CD4-positive, alpha-beta T cell (primary cell): ENCODE data around the gene NREP. TPM values are rescaled to one million over a fixed set of nuclear protein-coding genes. Genes with fewer than 3 reads are reported as not detected.

Experiments used
- ATAC-seq: fragments of 200-7000 bp; cut with Tn5 transposase; one replicate; pipeline ENCODE4 v1.10.0; 2022; ENCODE audit warnings: mild to moderate bottlenecking; ENCODE audit not compliant: poor library complexity
- CTCF ChIA-PET: fragments of 350-600 bp; sonication (Branson Sonifier 250); formaldehyde crosslinking; loops from one replicate; lab custom pipeline; 2021; ENCODE audit warnings: antibody characterized with exemption, inconsistent platforms; lab: Charles Lee
- POLR2A ChIA-PET: fragments of 350-600 bp; sonication (Branson Sonifier 250); formaldehyde crosslinking; loops from one replicate; lab custom pipeline; 2021; ENCODE audit warnings: antibody characterized with exemption, inconsistent platforms; lab: Charles Lee
- DNase-seq, 14 experiments: peaks; one replicate each; pipeline ENCODE4 v3.0.0-alpha.2; 2013 to 2020; ENCODE audit warnings: mixed read lengths in 2 of 14
- H3K27ac ChIP-seq, 2 donors: one replicate each; pipeline versions ENCODE4 v1.5.1 to v1.7.0; 2013; ENCODE audit warnings: low read length in 2 of 2, low read depth in 1 of 2, mild to moderate bottlenecking in 1 of 2
- H3K27me3 ChIP-seq, 2 experiments: 1 replicate in 1 of 2; 2 replicates in 1 of 2; pipeline versions ENCODE4 v1.6.1 to v1.7.0; 2013; ENCODE audit warnings: low read length in 2 of 2, control low read depth in 1 of 2, mild to moderate bottlenecking in 1 of 2, moderate library complexity in 1 of 2; ENCODE audit not compliant: insufficient read depth in 2 of 2, control insufficient read depth in 1 of 2
- H3K36me3 ChIP-seq: one replicate; pipeline ENCODE4 v1.6.1; 2013; ENCODE audit warnings: low read length, control low read depth; ENCODE audit not compliant: insufficient read depth
- H3K4me1 ChIP-seq: one replicate; pipeline ENCODE4 v1.6.1; 2013; ENCODE audit warnings: low read length, control low read depth; ENCODE audit not compliant: insufficient read depth
- H3K4me3 ChIP-seq: one replicate; pipeline ENCODE4 v1.5.1; 2013; ENCODE audit warnings: mild to moderate bottlenecking, low read length, moderate library complexity
- H3K9me3 ChIP-seq, 2 experiments: 1 replicate in 1 of 2; 2 replicates in 1 of 2; pipeline versions ENCODE4 v1.6.1 to v1.7.0; 2013; ENCODE audit warnings: low read length in 2 of 2, mild to moderate bottlenecking in 2 of 2, control low read depth in 1 of 2, moderate library complexity in 1 of 2; ENCODE audit not compliant: control insufficient read depth in 1 of 2, insufficient read depth in 1 of 2
- H3K27ac Mint-ChIP-seq: one replicate; pipeline ENCODE4 v1.8.0; 2020; ENCODE audit warnings: mixed read lengths
- H3K27me3 Mint-ChIP-seq: one replicate; pipeline ENCODE4 v1.8.0; 2021; ENCODE audit warnings: mixed read lengths
- H3K36me3 Mint-ChIP-seq: one replicate; pipeline ENCODE4 v1.8.0; 2021; ENCODE audit warnings: low read depth, mixed read lengths
- H3K4me1 Mint-ChIP-seq: one replicate; pipeline ENCODE4 v1.8.0; 2021; ENCODE audit warnings: low read depth, mixed read lengths
- H3K4me3 Mint-ChIP-seq: one replicate; pipeline ENCODE4 v1.8.0; 2020; ENCODE audit warnings: mild to moderate bottlenecking, mixed read lengths
- H3K9me3 Mint-ChIP-seq: one replicate; pipeline ENCODE4 v1.8.0; 2020; ENCODE audit warnings: mixed read lengths
- intact Hi-C, 2 experiments: fragments of 100-400 bp; cut with DNase I in 1 of 2; cut with micrococcal nuclease in 1 of 2; formaldehyde crosslinking; loops; one replicate each; pipeline versions ENCODE4 v1.15.1 to v1.9.0; 2023 to 2025; cut with DNase I, micrococcal nuclease
- total RNA-seq, 174 experiments: library from RNA in 2 of 174; stranded (reverse) in 2 of 174; gene quantifications; one replicate each; pipeline ENCODE4 v1.2.3 and lab custom pipeline; 2021 to 2026
- TF ChIP-seq, protein P1 (sequence below): fragments of 200-600 bp; IDR thresholded peaks from one replicate; pipeline ENCODE4 v1.8.0; 2022; ENCODE audit warnings: antibody characterized with exemption, mild to moderate bottlenecking

The NREP gene
- total RNA-seq, 2 experiments from 2014 or later, result 2.3 to 2.9 TPM

- POLR2A ChIA-PET, result no interaction called here
- peaks cover 12% of the 10 kb centered on the region for H3K27me3 Mint-ChIP-seq
- H3K9me3 Mint-ChIP-seq, result no peaks in the 10 kb centered on the region
- H3K27ac ChIP-seq, result no peak overlapping the region
- no peaks in the 10 kb centered on the region for H3K4me1 Mint-ChIP-seq
- no peaks in the 10 kb centered on the region for H3K9me3 ChIP-seq
- H3K4me1 ChIP-seq, result no peaks in the 10 kb centered on the region
- no peaks in the 10 kb centered on the region for H3K36me3 Mint-ChIP-seq
- TF ChIP-seq, protein P1, sequence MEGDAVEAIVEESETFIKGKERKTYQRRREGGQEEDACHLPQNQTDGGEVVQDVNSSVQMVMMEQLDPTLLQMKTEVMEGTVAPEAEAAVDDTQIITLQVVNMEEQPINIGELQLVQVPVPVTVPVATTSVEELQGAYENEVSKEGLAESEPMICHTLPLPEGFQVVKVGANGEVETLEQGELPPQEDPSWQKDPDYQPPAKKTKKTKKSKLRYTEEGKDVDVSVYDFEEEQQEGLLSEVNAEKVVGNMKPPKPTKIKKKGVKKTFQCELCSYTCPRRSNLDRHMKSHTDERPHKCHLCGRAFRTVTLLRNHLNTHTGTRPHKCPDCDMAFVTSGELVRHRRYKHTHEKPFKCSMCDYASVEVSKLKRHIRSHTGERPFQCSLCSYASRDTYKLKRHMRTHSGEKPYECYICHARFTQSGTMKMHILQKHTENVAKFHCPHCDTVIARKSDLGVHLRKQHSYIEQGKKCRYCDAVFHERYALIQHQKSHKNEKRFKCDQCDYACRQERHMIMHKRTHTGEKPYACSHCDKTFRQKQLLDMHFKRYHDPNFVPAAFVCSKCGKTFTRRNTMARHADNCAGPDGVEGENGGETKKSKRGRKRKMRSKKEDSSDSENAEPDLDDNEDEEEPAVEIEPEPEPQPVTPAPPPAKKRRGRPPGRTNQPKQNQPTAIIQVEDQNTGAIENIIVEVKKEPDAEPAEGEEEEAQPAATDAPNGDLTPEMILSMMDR, result no peak
- H3K4me3 Mint-ChIP-seq, result no peak overlapping the region
- no peak overlapping the region for H3K4me3 ChIP-seq
- no peaks in the 10 kb centered on the region for H3K36me3 ChIP-seq
- no peak for DNase-seq
- peaks cover 0 to 2% of the 10 kb centered on the region in 2 experiments for H3K27me3 ChIP-seq
- no peak overlapping the region for H3K27ac Mint-ChIP-seq
- no peak for ATAC-seq
- CTCF ChIA-PET, result no interaction called here
- intact Hi-C loops, result no loop called here
Measured at GRCh38 chr5:111772456-111773122, 15.6 kb upstream of the NREP start.

- POLR2A ChIA-PET, result no interaction called here
- Histone ChIP-seq H3K36me3 (no peaks in the 10 kb centered on the region), H3K4me1 (no peaks in the 10 kb centered on the region), H3K4me3 (no peak overlapping the region), H3K27ac (no peak overlapping the region), H3K27me3 (no peaks in the 10 kb centered on the region), H3K9me3 (no peaks in the 10 kb centered on the region)
- TF ChIP-seq, protein P1, result no peak
- Mint-ChIP-seq H3K9me3 (no peaks in the 10 kb centered on the region), H3K27ac (no peak overlapping the region), H3K27me3 (peaks cover 12% of the 10 kb centered on the region), H3K36me3 (no peaks in the 10 kb centered on the region), H3K4me1 (no peaks in the 10 kb centered on the region), H3K4me3 (no peak overlapping the region)
- intact Hi-C loops, result no loop called here
- CTCF ChIA-PET, result no interaction called here
- ATAC-seq, result no peak
- no peak for DNase-seq
Measured at GRCh38 chr5:111769541-111769940, 12.5 kb upstream of the NREP start.

- intact Hi-C loops, result no loop called here
- POLR2A ChIA-PET, result no interaction called here
- H3K9me3 ChIP-seq, result no peaks in the 10 kb centered on the region
- no peak overlapping the region for H3K27ac ChIP-seq
- H3K27me3 ChIP-seq, result no peaks in the 10 kb centered on the region
- ATAC-seq (no peak), DNase-seq (no peak)
- H3K36me3 ChIP-seq, result no peaks in the 10 kb centered on the region
- H3K4me3 Mint-ChIP-seq, result no peak overlapping the region
- no peaks in the 10 kb centered on the region for H3K9me3 Mint-ChIP-seq
- no peak overlapping the region for H3K4me3 ChIP-seq
- H3K4me1 ChIP-seq, result no peaks in the 10 kb centered on the region
- no peaks in the 10 kb centered on the region for H3K4me1 Mint-ChIP-seq
- peaks cover 12% of the 10 kb centered on the region for H3K27me3 Mint-ChIP-seq
- no peaks in the 10 kb centered on the region for H3K36me3 Mint-ChIP-seq
- no peak overlapping the region for H3K27ac Mint-ChIP-seq
- CTCF ChIA-PET, result no interaction called here
- TF ChIP-seq, protein P1, result no peak
Measured at GRCh38 chr5:111765613-111766571, 8.9 kb upstream of the NREP start.
